ENCODE measurements around the gene CLEC16A. TPM values are rescaled to one million over a fixed set of nuclear protein-coding genes. Genes with fewer than 3 reads are reported as not detected.
A peak's percentile ranks its signal among the peaks of the same experiment; 100 is the strongest.

Gene CLEC16A
- total RNA-seq, 2 experiments from 2014 or later: 31.1 to 34.1 TPM

DNA sequence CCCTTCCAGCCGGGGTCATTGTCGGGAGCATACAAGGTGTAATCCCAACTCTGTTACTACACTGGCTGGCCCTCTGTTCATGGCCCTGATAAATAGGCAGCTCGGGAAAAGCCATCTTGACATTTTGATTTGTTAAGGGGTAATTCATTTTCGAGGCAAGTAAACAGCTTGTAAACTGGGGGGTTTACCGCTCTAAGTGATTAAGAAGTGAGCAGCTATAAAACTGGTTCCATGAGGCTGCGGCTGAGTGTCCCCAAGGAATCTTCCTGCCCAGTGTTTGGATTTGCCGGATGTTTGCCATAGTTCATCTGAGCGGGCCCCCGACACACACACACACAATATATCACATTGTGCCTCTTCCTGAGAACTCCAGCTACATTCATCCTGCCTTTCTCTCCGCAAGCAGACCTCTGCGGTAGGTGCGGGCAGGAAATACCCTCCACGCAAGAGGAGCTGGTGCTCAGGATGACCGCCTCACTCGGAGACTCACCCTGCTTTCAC is 219.4 kb downstream of the CLEC16A start:
- no peaks in the 10 kb centered on the region for H3K27me3 Mint-ChIP-seq
- peak overlapping the region; percentile 68 for H3K27ac Mint-ChIP-seq
- H3K9me3 Mint-ChIP-seq: no peaks in the 10 kb centered on the region
- ATAC-seq (ENCODE audit: low read depth): no peak
- peaks cover 46% of the 10 kb centered on the region for H3K36me3 Mint-ChIP-seq
- no peak for DNase-seq
- no peak overlapping the region for H3K4me3 Mint-ChIP-seq
- peaks cover 72% of the 10 kb centered on the region for H3K4me1 Mint-ChIP-seq
- POLR2A ChIA-PET: interaction anchor here (0.6 kb wide), 1 partner anchor 61 kb away, joined by 3 read pairs; no protein-coding TSS in a partner anchor

DNA sequence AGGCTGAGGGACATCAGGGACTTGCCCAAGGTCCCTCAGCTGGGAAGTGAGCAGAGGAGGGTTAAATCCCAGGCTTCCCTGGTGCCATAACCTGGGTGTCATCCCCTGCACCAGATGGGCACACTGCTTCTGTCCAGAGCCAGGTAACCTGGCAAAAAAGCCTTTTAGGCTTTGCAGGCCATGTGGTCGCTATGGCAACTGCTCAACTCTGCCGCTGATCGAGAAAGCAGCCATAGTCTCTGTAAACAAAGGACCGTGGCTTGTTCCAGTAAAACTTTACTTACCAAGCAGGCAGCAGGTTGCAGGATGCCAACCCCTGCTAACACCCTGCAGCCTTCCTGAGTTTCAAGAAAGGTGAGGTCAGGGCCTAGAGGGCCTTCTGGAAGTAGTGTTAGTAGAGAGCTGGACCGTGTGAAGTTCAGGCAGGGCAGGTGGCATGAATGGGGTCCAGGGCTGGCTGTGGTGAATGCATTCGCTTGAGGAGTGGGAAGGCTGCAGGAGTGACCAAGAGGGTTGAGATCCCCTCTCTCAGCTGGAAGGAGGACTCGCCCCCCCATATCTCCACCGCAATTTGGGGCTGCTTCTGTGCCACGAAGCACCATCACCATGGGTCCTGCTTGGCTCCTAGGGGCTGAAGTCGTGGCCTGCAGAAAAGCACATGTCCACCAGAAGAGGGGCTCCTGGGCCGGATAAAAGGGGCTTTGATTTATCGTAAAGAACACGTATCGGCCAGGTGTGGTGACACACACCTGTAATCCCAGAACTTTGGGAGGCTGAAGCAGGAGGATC is 220.3 kb downstream of the CLEC16A start:
- POLR2A ChIA-PET: no interaction called here
- Mint-ChIP-seq H3K27me3 (no peaks in the 10 kb centered on the region), H3K4me1 (peaks cover 64% of the 10 kb centered on the region), H3K9me3 (no peaks in the 10 kb centered on the region), H3K27ac (peak overlapping the region; percentile 68), H3K4me3 (no peak overlapping the region), H3K36me3 (peaks cover 52% of the 10 kb centered on the region)
- no peak for ATAC-seq (ENCODE audit: low read depth)
- no peak for DNase-seq

DNA sequence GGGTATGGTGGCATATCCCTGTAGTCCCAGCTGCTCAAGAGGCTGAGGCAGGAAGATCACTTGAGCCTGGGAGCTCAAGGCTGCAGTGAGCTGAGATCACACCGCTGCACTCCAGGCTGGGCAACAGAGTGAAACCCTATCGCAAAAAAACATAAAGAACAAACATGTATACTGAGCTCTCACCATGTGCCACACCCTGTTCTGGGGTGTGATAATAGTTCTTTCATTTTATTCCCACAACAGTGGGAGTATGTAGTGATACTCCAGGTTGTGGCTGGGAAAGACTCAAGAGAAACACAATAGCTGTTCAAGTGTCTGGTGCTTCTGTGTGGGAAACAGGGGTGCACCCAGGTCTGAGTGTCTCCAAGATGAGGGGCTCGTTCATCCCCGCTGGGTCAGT is 221.0 kb downstream of the CLEC16A start:
- Mint-ChIP-seq H3K27ac (peak overlapping the region; percentile 42), H3K27me3 (no peaks in the 10 kb centered on the region), H3K36me3 (peaks cover 46% of the 10 kb centered on the region)

DNA sequence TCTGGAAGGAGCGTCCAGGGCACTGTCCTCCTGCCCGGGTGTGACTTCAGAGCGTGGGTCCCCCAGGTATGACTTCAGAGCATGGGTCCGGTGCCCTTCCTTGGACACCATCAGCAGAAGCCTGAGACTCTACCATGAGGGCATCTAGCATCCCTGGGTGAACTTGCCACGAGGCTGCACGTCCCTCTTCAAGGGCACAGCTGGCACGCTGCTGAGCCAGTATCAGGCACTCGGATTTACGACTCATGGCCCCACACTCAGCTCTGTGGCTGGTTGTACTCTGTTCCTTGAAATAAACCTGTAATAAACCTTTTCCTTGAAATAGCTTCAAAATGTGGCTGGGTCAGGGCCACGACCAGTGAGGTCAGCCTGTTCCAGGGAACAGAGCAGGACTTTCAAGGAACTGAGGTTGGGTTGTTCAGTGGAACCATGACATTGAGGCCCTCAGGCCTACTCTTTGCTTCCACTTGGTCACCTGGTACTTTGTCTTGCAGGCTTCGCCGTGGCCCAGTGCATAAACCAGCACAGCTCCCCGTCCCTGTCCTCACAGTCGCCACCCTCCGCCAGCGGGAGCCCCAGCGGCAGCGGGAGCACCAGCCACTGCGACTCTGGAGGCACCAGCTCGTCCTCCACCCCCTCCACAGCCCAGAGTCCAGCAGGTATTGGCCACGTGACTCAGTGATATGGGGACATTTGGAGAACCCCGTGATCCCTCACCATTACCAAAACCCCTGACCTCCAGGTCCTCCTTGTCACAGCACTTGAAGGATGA is 221.7 kb downstream of the CLEC16A start:
- no peak for DNase-seq
- Mint-ChIP-seq H3K36me3 (peaks cover 39% of the 10 kb centered on the region), H3K4me3 (no peak overlapping the region), H3K27ac (peak overlapping the region; percentile 54), H3K9me3 (no peaks in the 10 kb centered on the region), H3K27me3 (no peaks in the 10 kb centered on the region), H3K4me1 (peaks cover 51% of the 10 kb centered on the region)
- ATAC-seq (ENCODE audit: low read depth): no peak
- POLR2A ChIA-PET: interaction anchor here (0.7 to 0.8 kb wide), 2 partner anchors 67 to 85 kb away, joined by 3 to 4 read pairs; no protein-coding TSS in a partner anchor

More for the DNA sequence above, 221.0 kb downstream of the CLEC16A start:
- no peak for DNase-seq
- H3K4me3 Mint-ChIP-seq: no peak overlapping the region
- ATAC-seq (ENCODE audit: low read depth): no peak
- peaks cover 58% of the 10 kb centered on the region for H3K4me1 Mint-ChIP-seq
- no peaks in the 10 kb centered on the region for H3K9me3 Mint-ChIP-seq
- POLR2A ChIA-PET: interaction anchor here (0.7 to 0.8 kb wide), 2 partner anchors 68 to 85 kb away, joined by 3 to 4 read pairs; no protein-coding TSS in a partner anchor

DNA sequence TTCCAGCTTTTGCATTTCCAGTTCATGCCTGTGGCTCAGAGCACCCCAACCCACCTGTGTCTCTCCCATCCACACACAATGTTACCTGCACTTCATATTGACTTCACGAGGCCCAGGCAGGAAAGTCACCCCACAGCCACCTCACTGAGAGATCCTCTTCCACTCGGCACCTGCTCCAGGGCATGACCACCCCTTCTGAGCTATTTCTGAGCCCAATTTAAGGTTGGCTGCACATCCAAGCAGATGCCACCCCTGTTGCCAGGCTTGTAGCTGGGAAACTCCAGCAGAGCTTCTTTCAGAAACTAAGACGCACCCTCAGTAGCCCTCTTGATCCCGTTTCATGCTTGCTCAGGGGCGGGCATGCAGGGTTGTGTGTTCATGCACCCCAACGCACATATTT is 223.2 kb downstream of the CLEC16A start:
- Mint-ChIP-seq H3K4me1 (peaks cover 48% of the 10 kb centered on the region), H3K27ac (no peak overlapping the region), H3K9me3 (no peaks in the 10 kb centered on the region), H3K27me3 (no peaks in the 10 kb centered on the region), H3K4me3 (no peak overlapping the region), H3K36me3 (peaks cover 34% of the 10 kb centered on the region)
- ATAC-seq (ENCODE audit: low read depth) (no peak), DNase-seq (no peak)
- POLR2A ChIA-PET: no interaction called here

DNA sequence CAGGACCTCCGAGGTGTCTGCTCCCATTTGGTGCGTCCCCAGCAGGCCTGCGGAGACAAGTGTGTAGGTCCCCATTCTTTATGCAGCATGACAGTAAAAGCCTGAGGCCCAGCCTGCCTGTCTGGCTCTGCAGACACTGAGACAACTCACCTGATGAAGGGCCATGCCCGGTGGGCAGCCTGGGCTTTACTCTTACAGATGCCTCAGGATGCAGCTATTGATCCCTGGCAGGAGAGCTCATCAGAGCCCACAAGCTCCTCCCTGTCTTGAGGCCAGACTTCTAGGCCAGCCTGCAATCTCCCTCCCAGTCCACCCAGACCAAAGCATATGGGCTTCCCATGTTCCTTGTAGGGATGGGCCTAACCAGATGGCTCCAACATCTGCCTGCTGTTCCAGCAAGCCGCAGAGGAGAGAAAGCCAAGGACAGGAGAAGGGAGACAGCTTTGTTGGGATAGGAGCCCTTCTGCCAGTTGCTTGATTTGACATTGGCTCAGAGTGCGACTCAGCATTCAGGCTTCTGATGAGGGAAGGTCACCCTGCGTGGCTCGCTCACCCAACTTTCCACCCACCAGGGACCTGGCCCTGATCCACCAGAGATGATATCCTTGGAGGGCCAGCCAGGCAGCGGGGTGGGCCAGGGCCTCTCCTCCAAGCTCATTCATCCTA is 224.2 kb downstream of the CLEC16A start:
- Mint-ChIP-seq H3K36me3 (peaks cover 34% of the 10 kb centered on the region), H3K9me3 (no peaks in the 10 kb centered on the region), H3K4me1 (peaks cover 43% of the 10 kb centered on the region), H3K27ac (peak overlapping the region; percentile 61), H3K4me3 (no peak overlapping the region), H3K27me3 (no peaks in the 10 kb centered on the region)
- POLR2A ChIA-PET: interaction anchor here (1.6 kb wide), 1 partner anchor 27 kb away, joined by 4 read pairs; no protein-coding TSS in a partner anchor
- no peak for DNase-seq
- ATAC-seq (ENCODE audit: low read depth): no peak

DNA sequence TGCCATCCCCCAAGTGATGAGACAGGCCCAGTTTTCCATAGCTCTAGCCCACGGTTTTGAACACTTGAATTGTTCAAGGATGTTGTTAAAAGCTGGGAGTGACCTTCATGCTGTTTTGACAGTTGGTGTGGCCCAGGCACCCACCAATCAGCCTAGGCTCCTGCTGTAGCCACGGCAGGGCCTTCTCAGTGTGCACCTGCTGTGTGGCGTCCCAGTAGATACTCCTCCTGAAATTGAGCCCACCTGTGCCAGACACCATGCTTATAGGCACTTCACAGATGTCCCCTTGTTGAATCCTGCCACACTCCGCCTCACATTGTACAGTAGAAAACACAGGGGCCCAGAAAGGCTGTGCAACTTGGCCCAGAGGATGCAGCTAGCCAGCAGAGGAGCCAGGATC is 225.3 kb downstream of the CLEC16A start:
- Mint-ChIP-seq H3K4me1 (peaks cover 40% of the 10 kb centered on the region), H3K4me3 (no peak overlapping the region), H3K27ac (peak overlapping the region; percentile 61), H3K27me3 (no peaks in the 10 kb centered on the region), H3K9me3 (no peaks in the 10 kb centered on the region), H3K36me3 (peaks cover 42% of the 10 kb centered on the region)
- DNase-seq (no peak), ATAC-seq (ENCODE audit: low read depth) (no peak)
- POLR2A ChIA-PET: interaction anchor here (1.6 kb wide), 1 partner anchor 26 kb away, joined by 4 read pairs; no protein-coding TSS in a partner anchor

DNA sequence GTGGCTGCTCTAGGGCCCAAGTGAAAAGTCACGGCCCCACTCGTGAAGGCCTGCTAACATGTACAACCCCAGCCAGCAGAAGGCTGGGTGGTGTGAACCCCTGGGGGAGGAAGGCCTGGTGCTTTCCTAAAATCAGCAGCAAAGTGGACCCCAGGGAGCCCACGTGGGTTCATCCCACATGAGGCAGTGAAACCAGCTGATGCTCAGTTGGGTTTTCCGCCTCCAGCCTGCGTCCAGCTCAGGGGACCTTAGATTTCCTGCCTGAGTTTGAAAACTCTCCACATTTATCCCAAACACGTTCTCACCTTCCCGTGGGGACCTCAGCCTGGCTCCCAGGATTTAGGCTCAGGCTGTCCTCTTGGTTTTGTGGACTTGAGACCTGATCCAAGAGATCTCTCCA is 225.8 kb downstream of the CLEC16A start:
- H3K27ac Mint-ChIP-seq: no peak overlapping the region

DNA sequence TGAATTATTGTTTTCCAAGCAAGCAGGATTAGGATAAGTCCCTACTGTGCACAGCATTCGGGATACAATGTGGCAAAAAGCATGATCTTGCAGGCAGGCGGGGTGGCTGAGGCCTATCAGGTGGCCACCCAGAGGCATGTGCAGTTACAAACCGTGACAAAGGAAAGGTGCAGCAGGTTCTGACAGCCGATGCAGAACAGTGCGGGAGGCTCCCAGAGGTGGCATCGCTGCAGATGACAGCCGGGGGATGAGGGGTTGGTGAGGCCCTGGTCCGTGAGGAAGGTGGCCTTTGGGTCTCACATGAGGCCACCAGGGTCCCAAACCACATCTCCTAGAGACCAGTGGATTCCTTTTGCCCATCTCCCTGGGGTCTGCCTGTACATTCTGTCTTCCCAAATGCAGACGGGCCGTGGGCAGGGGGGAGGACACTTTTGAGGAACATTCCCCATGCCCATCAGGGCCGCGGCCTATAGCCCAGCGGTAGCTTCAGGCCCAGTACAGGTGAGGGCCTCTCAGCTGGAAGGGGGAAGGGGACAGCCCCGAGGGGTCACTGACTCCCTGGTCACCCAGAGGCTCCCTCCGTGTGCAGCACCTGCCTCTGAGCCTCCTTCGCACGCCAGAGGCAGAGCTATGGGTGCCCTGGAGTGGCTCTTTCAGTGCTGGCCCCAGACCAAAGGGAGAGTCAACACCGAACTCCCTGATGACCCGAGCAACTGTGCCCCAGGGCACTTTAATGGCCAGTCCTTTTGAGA is 226.5 kb downstream of the CLEC16A start:
- Mint-ChIP-seq H3K36me3 (peaks cover 49% of the 10 kb centered on the region), H3K27ac (peak overlapping the region; percentile 21), H3K4me3 (no peak overlapping the region), H3K27me3 (no peaks in the 10 kb centered on the region), H3K9me3 (no peaks in the 10 kb centered on the region), H3K4me1 (peaks cover 38% of the 10 kb centered on the region)
- POLR2A ChIA-PET: no interaction called here
- no peak for DNase-seq
- ATAC-seq (ENCODE audit: low read depth): no peak

More for the DNA sequence above, 225.8 kb downstream of the CLEC16A start:
- no peak overlapping the region for H3K4me3 Mint-ChIP-seq
- no peaks in the 10 kb centered on the region for H3K27me3 Mint-ChIP-seq
- POLR2A ChIA-PET: no interaction called here
- peaks cover 47% of the 10 kb centered on the region for H3K36me3 Mint-ChIP-seq
- peaks cover 39% of the 10 kb centered on the region for H3K4me1 Mint-ChIP-seq
- DNase-seq (no peak), ATAC-seq (ENCODE audit: low read depth) (no peak)
- no peaks in the 10 kb centered on the region for H3K9me3 Mint-ChIP-seq

DNA sequence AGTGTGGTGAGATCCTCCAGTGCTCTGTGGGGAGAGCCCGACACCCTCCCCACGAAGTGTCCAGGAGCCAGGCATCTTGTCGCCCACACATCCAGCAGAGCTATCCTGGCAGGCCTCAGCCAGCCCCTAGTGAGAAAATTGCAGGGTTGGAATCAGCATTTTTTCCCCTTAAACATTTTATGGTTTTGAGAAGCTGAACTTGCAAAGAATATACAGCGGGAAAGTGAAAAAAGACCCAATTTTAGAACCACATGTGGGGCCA is 227.0 kb downstream of the CLEC16A start:
- Mint-ChIP-seq H3K27ac (peak overlapping the region; percentile 21), H3K9me3 (no peaks in the 10 kb centered on the region), H3K27me3 (no peaks in the 10 kb centered on the region), H3K4me3 (no peak overlapping the region), H3K4me1 (peaks cover 40% of the 10 kb centered on the region), H3K36me3 (peaks cover 49% of the 10 kb centered on the region)
- no peak for DNase-seq
- ATAC-seq (ENCODE audit: low read depth): no peak
- POLR2A ChIA-PET: no interaction called here

DNA sequence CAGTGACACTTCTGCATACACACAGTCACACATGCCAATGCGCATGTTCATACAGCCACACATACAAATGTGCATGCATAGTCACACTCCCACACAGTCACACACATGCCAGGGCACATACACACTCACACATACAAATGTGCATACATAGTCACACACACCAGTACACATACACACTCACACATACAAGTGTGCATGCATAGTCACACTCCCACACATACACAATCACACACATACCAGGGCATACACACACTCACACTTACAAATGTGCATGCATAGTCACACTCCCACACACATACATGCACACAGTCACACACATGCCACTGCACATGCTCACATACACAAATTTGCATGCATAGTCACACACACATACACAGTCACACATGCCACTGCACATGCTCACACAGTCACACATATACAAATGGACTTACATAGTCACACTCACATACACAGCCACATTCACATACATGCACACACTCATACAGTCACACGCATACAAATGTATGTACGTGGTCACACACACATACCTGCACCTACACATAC is 227.5 kb downstream of the CLEC16A start:
- DNase-seq (no peak), ATAC-seq (ENCODE audit: low read depth) (no peak)
- Mint-ChIP-seq H3K4me3 (no peak overlapping the region), H3K4me1 (peaks cover 42% of the 10 kb centered on the region), H3K27me3 (no peaks in the 10 kb centered on the region), H3K27ac (peak overlapping the region; percentile 21), H3K36me3 (peaks cover 50% of the 10 kb centered on the region), H3K9me3 (no peaks in the 10 kb centered on the region)
- POLR2A ChIA-PET: no interaction called here

DNA sequence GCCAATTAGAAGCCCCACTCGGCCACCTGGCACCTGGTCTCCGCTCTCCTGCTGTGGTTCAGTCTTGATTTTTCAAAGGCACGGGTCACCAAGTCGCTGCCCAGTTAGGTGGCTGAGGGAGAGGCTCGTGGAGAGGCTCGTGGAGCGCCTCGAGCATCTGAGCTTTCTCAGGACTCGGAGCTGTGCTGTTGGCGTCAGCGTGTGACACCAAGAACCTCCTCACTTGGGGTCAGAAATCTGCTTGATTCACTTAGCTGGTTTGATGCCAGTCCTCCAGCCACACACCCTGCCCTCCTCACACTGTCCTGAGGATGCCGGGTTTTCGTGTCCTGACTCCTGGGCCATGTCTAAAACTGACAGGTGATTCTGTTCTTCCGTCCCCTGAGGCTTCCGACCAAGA is 229.1 kb downstream of the CLEC16A start:
- H3K9me3 Mint-ChIP-seq: no peaks in the 10 kb centered on the region
- H3K27me3 Mint-ChIP-seq: no peaks in the 10 kb centered on the region
- H3K36me3 Mint-ChIP-seq: peaks cover 39% of the 10 kb centered on the region
- no peak overlapping the region for H3K4me3 Mint-ChIP-seq
- POLR2A ChIA-PET: no interaction called here
- H3K27ac Mint-ChIP-seq: no peak overlapping the region
- DNase-seq (no peak), ATAC-seq (ENCODE audit: low read depth) (no peak)
- peaks cover 35% of the 10 kb centered on the region for H3K4me1 Mint-ChIP-seq
